Effector memory CD4-positive, alpha-beta T cell (primary cell): ENCODE results near the gene BFSP1.

Experiments
- DNase-seq, 3 donors: peaks; one replicate each; pipeline ENCODE4 v3.0.0-alpha.2; 2020
- H3K27ac ChIP-seq: 2 replicates; pipeline ENCODE4 v1.7.0; 2013; ENCODE audit warnings: mild to moderate bottlenecking, low read length, moderate library complexity; ENCODE audit not compliant: insufficient read depth, poor library complexity, severe bottlenecking
- H3K27me3 ChIP-seq: replicated peaks from 2 replicates; pipeline ENCODE4 v1.7.0; 2013; ENCODE audit warnings: mild to moderate bottlenecking, low read length; ENCODE audit not compliant: insufficient read depth, control insufficient read depth, poor library complexity, severe bottlenecking
- H3K36me3 ChIP-seq: 2 replicates; pipeline ENCODE4 v1.7.0; 2013; ENCODE audit warnings: mild to moderate bottlenecking, low read length, moderate library complexity; ENCODE audit not compliant: control insufficient read depth, insufficient read depth
- H3K4me1 ChIP-seq: 2 replicates; pipeline ENCODE4 v1.7.0; 2013; ENCODE audit warnings: low read length, mild to moderate bottlenecking; ENCODE audit not compliant: control insufficient read depth, insufficient read depth, poor library complexity, severe bottlenecking
- H3K4me3 ChIP-seq: 2 replicates; pipeline ENCODE4 v1.7.0; 2013; ENCODE audit warnings: low read length, low read depth, mild to moderate bottlenecking; ENCODE audit not compliant: insufficient read depth, poor library complexity, severe bottlenecking
- H3K9me3 ChIP-seq: 2 replicates; pipeline ENCODE4 v1.7.0; 2013; ENCODE audit warnings: mild to moderate bottlenecking, low read length, moderate library complexity; ENCODE audit not compliant: control insufficient read depth
- total RNA-seq, 3 donors: gene quantifications; one replicate each; lab custom pipeline; 2026; lab: John Stamatoyannopoulos, UW

The BFSP1 gene
- total RNA-seq: 0.96 to 1.2 (median 1.2) reads per million in 3 donors

DNA sequence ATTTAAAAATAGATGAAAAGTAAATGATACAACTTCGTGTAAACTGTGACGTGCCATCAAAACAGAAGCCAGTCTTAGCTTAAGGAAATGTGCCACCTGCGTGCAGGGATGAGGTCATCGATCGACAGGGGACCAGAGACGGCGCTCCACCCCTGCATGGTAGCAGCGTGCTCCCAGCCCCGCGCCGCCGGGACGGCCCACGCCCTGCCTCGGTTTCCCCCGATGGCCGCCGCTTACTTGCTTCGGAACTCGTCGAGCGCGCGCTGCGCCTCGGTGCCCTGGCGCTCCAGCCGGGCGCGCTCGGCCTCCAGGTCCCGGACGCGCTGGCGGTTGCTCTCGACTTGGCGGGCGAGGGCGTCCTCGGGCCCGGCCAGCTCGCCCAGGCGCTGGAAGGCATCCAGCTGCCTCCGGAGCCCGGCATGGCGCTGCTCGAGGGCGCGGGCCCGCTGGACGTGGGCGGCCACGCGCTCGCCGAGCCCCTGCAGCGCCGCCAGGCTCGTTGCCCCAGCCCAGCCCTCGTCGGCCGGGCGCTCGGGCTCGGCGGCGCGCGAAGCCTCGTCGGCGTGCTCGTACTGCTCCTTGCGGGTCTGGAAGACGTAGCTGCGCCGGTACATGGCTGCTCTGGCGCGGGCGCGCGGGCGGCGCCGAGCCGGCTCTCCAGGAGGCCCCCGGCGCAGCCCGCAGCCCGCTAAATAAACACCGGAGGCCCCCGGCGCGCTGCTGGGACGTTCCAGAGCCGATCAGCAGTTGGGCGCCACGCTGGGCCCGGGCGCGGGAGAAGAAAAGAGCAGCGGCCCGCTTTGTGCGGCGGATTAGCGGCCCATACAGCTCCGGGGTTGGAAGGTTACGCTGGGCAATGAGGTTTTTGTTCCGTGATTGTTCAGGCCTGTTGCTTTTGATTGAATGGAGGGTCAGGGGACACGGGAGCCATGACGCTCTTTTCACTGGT is at the start of gene BFSP1:
TSS of gene BFSP1 (minus strand) at position 664 of the 949 bp plus-strand sequence. CDS start at position 614, 50 bp downstream.
- H3K4me3 ChIP-seq: peak within 1 kb of the TSS; percentile 62
- H3K36me3 ChIP-seq: no peaks in the 10 kb centered on the region
- peaks cover 7% of the 10 kb centered on the region for H3K27me3 ChIP-seq
- H3K4me1 ChIP-seq: peaks cover 11% of the 10 kb centered on the region
- H3K9me3 ChIP-seq: no peaks in the 10 kb centered on the region
- H3K27ac ChIP-seq: peak within 1 kb of the TSS; percentile 27
- DNase-seq: peak in 2 of 3 donors; percentile 14 to 18

DNA sequence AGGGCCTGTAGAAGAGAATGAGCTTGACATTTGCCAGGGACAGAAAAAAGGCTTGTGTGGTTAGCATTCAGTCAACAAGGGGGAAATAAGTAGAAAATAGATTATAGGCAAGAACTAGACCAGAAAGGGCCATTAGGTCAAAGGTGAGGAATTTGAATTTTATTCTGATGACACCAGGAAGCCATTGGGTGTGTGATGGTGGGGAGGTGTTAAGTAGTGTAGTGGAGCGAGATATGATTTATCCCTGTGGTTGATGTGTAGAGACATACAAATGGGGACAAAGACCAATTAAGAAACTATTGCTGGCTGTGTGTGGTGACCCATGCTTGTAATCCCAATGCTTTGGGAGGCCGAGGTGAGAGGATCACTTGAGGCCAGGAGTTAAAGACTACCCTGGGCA is 49.7 kb upstream of the BFSP1 start:
- H3K4me1 ChIP-seq: no peaks in the 10 kb centered on the region
- H3K4me3 ChIP-seq: no peak overlapping the region
- no peaks in the 10 kb centered on the region for H3K27me3 ChIP-seq
- no peaks in the 10 kb centered on the region for H3K36me3 ChIP-seq
- no peak for DNase-seq
- no peaks in the 10 kb centered on the region for H3K9me3 ChIP-seq
- no peak overlapping the region for H3K27ac ChIP-seq

DNA sequence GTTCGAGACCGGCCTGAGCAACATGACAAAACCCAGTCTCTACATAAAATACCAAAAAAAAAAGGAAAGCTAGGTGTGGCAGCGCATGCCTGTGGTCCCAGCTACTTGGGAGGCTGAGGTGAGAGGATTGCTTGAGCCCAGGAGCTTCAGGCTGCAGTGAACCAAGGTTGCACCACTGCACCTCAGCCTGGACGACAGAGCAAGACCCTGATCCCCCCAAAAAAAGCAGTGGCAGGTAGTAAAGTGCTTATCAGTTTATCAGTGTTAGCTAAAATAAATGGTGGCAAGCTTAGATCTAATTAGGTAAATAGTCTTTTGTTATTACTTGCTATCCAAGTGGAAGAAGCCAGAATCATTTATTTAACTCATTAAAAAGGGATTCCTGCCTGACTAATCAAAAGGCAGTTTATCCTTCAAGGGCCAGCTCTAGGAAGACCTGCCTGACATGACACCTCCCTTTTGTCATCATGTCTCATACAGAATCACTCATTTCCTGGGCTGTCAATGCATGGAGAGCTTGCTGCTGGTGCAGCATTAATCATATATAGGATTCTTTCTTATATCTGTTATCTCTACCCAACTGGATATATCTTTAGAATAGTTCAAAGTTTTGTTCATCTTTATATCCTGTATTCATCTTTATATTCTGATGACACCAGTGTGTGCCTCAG is 48.3 kb upstream of the BFSP1 start:
- no peak overlapping the region for H3K27ac ChIP-seq
- no peaks in the 10 kb centered on the region for H3K27me3 ChIP-seq
- no peaks in the 10 kb centered on the region for H3K4me1 ChIP-seq
- DNase-seq: no peak
- no peak overlapping the region for H3K4me3 ChIP-seq
- H3K36me3 ChIP-seq: no peaks in the 10 kb centered on the region
- H3K9me3 ChIP-seq: no peaks in the 10 kb centered on the region

DNA sequence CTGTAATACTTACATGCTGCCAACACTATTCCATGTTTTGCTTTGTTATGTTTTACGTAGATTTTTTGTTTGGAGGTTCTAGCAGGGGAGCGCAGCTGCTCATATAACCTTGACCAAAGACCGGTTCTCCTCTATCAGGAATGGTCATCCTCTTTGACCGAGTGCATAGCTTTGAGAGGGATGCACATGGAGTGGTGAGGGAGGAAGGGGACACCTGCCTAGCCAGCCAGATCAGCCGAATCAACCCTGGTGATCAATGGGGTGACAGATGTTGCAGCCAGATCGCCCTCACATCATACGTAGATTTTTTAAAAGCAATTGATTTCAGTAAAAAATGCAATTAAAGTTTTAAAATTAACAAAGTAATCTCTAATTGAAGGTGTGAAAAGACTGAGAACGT is 45.0 kb upstream of the BFSP1 start:
- Histone ChIP-seq H3K27ac (no peak overlapping the region), H3K36me3 (no peaks in the 10 kb centered on the region), H3K9me3 (no peaks in the 10 kb centered on the region), H3K4me1 (peaks cover 3% of the 10 kb centered on the region), H3K4me3 (no peak overlapping the region), H3K27me3 (no peaks in the 10 kb centered on the region)
- no peak for DNase-seq

DNA sequence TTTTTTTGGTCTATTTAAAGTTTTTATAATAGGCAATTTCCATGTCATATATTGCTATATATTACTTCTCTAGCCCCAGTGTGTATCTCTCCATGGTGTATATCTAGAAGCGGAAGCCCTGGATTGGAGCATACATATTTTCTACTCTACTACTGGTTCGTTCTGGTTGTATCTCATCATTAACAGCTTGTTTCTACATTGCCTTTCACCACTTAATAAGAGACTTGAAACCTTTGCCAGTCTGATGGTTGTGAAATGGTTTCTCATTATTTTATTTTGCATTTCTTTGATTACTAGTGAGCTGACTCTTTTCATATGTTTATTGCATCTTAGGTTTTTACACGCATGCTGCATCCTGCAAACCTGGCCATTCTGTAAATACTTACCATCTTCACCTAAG is 42.3 kb upstream of the BFSP1 start:
- DNase-seq: no peak
- H3K27ac ChIP-seq: no peak overlapping the region
- no peaks in the 10 kb centered on the region for H3K36me3 ChIP-seq
- no peak overlapping the region for H3K4me3 ChIP-seq
- no peaks in the 10 kb centered on the region for H3K9me3 ChIP-seq
- H3K27me3 ChIP-seq: no peaks in the 10 kb centered on the region
- peaks cover 7% of the 10 kb centered on the region for H3K4me1 ChIP-seq

DNA sequence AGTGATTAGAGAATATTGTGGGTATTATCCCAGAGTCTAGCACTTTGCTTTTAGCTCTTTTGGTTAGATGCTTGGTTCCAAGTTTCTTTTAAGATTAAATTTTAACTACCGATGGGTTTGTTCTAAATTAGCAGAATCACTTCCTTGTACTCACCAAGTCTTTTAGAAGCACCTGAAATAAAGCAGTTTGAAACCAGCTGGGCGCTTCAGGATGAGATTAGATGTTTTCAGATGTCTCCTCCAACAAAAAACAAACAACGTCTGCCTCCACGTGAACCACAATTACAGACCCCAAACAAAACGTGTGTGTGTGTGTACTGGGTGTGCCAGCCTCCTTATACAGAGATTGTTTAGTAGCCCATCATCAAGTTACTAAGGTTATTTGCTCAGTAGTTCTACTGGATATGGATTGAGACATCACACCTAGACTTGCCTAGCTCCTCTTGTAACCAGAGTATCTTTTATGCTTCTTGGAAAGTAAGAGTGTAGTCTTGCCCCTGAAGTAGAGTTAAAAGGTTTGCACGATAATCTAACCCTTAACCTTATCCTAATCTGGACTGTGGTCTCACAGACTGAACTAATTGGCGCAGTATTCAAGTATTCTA is 41.0 kb upstream of the BFSP1 start:
- DNase-seq: no peak
- Histone ChIP-seq H3K9me3 (no peaks in the 10 kb centered on the region), H3K36me3 (no peaks in the 10 kb centered on the region), H3K4me3 (no peak overlapping the region), H3K4me1 (peaks cover 7% of the 10 kb centered on the region), H3K27ac (no peak overlapping the region), H3K27me3 (no peaks in the 10 kb centered on the region)

DNA sequence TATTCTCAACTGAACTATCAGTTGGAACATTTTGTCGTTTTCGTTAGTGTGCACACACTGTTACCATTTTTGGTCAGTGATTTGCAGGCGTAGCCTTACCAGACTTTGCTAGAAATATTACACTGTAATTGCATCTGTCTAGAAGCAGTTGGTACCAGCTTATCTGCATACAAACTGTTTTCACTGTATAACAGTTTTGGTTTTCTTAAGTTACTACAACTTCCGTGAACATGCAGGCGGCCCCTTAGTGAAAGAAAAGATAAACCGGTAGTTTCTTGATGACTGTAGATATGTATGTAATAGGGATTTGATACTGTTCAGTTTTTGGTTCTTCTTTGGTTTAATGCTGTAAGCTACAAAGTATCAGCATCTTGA is 40.0 kb upstream of the BFSP1 start:
- H3K27me3 ChIP-seq: no peaks in the 10 kb centered on the region
- no peak for DNase-seq
- H3K4me3 ChIP-seq: peak overlapping the region; percentile 92
- no peaks in the 10 kb centered on the region for H3K9me3 ChIP-seq
- no peak overlapping the region for H3K27ac ChIP-seq
- H3K36me3 ChIP-seq: no peaks in the 10 kb centered on the region
- H3K4me1 ChIP-seq: peaks cover 7% of the 10 kb centered on the region

DNA sequence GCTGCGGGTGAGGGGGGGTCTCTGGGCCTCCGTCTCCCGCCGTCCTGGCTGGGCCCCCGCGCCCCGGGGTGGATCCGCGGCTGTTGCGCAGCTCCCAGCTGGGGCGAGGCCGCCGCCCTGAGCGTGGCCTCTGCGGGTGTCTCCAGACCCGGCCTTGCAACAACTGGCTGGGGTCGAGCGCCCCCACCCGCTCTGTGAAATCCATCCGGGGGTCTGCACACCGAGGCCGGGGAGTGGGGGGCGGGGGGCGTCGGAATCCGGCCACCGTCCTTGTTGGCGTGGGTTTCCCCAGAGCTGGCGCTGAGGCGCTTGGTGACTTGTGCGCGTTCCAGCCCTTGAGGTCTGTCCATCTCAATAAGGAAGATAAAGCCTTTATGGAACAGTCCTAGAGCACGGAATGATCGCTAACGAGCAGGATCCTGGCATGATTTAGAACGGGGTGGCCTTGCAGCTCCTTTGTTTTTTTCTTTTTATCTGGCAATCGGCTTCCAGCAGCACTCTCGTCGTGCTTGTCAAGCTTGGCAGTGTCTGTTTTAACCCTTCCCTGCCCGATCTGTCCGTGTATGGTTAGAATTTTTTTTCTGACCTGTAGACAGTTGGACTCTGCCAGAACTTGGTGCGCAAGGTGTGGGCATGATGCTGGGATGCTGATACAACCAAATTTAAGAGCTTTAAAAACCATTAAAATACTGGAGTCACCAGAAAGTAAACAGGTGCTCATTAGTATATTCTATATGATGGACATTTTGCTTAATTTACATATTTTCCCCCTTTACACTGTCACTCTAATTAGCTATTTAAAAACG is 39.4 kb upstream of the BFSP1 start:
- Histone ChIP-seq H3K9me3 (no peaks in the 10 kb centered on the region), H3K36me3 (no peaks in the 10 kb centered on the region), H3K27ac (peak overlapping the region; percentile 75)

DNA sequence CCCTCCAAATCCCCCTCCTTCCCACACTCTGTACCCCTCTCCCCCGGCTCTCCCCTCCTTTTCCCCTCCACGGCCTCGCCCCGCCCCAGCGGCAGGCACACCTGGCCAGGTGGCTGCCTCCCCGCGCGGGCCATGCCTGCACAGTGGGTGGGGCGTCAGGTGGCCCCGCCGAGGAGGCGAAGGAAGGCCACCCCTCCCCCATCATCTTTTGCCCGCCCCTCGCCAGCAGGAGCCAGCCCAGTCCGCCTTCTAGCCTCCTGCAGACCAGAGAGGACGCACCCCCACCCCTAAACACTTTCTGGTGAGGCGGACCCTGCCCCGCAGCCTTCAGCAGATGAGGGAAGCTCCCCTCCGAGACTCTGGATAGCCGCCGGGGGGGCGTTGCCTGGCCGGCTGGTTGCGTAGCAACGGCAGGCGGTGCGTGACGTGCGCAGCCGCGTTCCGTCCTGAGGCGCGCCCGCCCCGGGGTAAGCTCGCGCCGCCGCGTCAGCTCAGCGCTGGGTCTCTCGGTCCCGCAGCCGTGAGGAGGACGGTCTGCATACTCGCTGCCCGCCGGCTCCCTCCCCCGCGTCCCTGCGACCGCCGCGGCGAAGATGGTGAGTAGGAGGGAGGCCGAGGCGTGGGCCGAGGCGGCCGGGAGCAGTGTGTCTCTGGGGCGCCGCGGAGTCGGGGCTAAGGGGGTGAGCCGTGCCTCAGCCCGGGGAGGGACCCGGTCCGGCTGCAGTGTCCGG is 38.6 kb upstream of the BFSP1 start, which contains the start of gene DSTN:
TSS of gene DSTN (plus strand) at position 460 of the 731 bp plus-strand sequence. CDS start at position 594, 134 bp downstream.
- Histone ChIP-seq H3K4me1 (peaks cover 7% of the 10 kb centered on the region), H3K4me3 (peak within 1 kb of the TSS; percentile 92), H3K9me3 (no peaks in the 10 kb centered on the region), H3K27me3 (no peaks in the 10 kb centered on the region), H3K36me3 (no peaks in the 10 kb centered on the region), H3K27ac (peak within 1 kb of the TSS; percentile 75)
- peak; percentile 76 to 80 (median 80) for DNase-seq

More for the DNA sequence above, 39.4 kb upstream of the BFSP1 start:
- peak overlapping the region; percentile 92 for H3K4me3 ChIP-seq
- no peaks in the 10 kb centered on the region for H3K27me3 ChIP-seq
- H3K4me1 ChIP-seq: peaks cover 7% of the 10 kb centered on the region
- peak in 1 of 3 donors; percentile 0 for DNase-seq
